PC-3 (cell line): Measurements from ENCODE around the gene TBXAS1.

Experiments
- CTCF ChIP-seq: fragments of 300-600 bp; sonication (generic); conservative IDR thresholded peaks from 2 replicates; pipeline ENCODE4 v1.5.1; 2017; ENCODE audit warnings: antibody characterized with exemption, low read depth, mild to moderate bottlenecking, low read length
- EZH2 ChIP-seq: fragments of 300-600 bp; sonication (generic); IDR thresholded peaks from one replicate; pipeline ENCODE4 v1.6.1; 2017; ENCODE audit warnings: antibody characterized with exemption, mild to moderate bottlenecking, low read length; ENCODE audit not compliant: unreplicated experiment
- EZH2phosphoT487 ChIP-seq: fragments of 300-600 bp; sonication (generic); IDR thresholded peaks from 2 replicates; pipeline ENCODE4 v1.6.1; 2018; ENCODE audit warnings: mild to moderate bottlenecking, antibody characterized with exemption, low read length, borderline replicate concordance

GRCh38 chr7:139908792-139909191 lies 79.7 kb downstream of the TBXAS1 start:
- TF ChIP-seq CTCF, result no peak
- TF ChIP-seq EZH2, result no peak
- TF ChIP-seq EZH2phosphoT487, result no peak
